GM20000 (cell line): ENCODE measurements around the gene KAT5.
"Not testable (repeated sequence)": the region's sequence is repeated elsewhere in the genome, so short reads cannot be mapped to it uniquely, and the experiment has no call there.

Experiments used
- DNase-seq: peaks from one replicate; pipeline ENCODE4 v3.0.0; 2012; ENCODE audit warnings: low spot score
- TF ChIP-seq, protein P1 (sequence below): IDR thresholded peaks from 2 replicates; pipeline ENCODE4 v1.5.1; 2012; ENCODE audit warnings: mild to moderate bottlenecking, control low read depth; ENCODE audit errors: extremely low read depth, missing control alignments

Gene KAT5

DNA sequence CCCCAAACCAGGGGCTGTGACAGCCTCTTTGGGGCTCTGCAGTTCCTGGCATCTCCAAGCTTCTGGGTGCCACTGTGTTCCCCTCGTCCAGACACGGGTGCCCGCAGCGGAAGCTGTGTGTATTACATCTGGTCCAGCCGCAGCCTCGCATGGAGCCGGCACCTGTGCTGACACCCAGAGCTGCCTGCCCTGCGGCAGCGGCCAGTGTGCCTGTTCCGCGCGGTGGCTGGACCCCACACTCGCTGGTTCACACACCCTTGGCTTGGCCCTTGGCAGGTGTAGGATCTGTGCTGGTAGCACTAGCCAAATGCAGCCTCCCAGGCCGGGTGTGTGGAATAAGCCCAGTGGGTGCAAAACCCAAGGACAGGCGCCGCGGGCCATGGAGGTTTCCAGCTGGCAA is 33.0 kb downstream of the KAT5 start:
- TF ChIP-seq, protein P1, sequence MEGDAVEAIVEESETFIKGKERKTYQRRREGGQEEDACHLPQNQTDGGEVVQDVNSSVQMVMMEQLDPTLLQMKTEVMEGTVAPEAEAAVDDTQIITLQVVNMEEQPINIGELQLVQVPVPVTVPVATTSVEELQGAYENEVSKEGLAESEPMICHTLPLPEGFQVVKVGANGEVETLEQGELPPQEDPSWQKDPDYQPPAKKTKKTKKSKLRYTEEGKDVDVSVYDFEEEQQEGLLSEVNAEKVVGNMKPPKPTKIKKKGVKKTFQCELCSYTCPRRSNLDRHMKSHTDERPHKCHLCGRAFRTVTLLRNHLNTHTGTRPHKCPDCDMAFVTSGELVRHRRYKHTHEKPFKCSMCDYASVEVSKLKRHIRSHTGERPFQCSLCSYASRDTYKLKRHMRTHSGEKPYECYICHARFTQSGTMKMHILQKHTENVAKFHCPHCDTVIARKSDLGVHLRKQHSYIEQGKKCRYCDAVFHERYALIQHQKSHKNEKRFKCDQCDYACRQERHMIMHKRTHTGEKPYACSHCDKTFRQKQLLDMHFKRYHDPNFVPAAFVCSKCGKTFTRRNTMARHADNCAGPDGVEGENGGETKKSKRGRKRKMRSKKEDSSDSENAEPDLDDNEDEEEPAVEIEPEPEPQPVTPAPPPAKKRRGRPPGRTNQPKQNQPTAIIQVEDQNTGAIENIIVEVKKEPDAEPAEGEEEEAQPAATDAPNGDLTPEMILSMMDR = no peak
- no peak for DNase-seq

DNA sequence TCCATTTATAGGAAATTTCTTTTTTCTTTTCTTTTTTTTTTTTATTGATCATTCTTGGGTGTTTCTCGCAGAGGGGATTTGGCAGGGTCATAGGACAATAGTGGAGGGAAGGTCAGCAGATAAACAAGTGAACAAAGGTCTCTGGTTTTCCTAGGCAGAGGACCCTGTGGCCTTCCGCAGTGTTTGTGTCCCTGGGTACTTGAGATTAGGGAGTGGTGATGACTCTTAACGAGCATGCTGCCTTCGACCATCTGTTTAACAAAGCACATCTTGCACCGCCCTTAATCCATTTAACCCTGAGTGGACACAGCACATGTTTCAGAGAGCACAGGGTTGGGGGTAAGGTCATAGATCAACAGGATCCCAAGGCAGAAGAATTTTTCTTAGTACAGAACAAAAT is 50.1 kb downstream of the KAT5 start:
- not testable (repeated sequence) for DNase-seq

DNA sequence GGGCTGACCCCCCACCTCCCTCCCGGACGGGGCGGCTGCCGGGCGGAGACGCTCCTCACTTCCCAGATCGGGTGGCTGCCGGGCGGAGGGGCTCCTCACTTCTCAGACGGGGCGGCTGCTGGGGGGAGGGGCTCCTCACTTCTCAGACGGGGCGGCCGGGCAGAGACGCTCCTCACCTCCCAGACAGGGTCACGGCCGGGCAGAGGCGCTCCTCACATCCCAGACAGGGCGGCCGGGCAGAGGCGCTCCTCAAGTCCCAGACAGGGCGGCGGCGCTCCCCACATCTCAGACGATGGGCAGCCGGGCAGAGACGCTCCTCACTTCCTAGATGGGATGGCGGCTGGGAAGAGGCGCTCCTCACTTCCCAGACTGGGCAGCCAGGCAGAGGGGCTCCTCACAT is 50.8 kb downstream of the KAT5 start:
- not testable (repeated sequence) for DNase-seq

DNA sequence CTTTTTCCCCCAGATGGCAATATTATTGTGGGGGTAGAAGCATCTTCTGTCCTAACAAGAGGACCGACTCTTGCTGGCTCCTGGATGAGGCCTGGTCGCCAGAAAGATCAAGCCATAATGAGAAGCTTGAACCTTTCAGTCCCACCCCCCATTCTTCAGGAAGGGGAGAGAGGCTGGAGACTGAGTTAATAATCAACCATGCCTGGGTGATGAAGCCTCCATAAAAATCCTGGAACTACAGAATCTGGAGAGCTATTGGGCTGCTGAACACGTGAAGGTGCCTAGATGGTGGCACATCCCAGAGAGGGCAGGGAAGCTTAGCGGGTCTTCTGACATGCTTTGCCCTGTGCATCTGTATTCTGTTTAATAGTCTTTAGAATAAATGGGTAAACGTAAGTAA is 52.4 kb downstream of the KAT5 start:
- no peak for DNase-seq
- TF ChIP-seq, protein P1 = no peak

DNA sequence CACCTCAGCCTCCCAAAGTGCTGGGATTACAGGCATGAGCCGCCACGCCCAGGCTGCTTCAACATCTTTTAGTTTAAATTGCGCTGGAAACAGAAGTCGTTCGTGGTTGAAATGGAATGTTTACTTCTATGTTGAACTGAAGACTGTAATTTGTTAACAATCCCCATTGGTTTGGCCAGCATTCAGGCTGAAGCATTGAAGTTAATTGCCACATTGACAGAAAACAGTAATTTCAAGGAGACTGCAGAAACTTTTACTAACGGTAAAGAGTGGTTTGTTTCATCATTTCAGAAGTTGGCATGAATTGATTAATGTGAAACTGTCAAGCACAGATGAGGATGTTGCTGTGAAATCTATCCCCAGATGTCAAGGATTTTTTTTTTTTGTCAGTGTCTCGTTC is 54.5 kb downstream of the KAT5 start:
- TF ChIP-seq, protein P1 = no peak
- DNase-seq = no peak

DNA sequence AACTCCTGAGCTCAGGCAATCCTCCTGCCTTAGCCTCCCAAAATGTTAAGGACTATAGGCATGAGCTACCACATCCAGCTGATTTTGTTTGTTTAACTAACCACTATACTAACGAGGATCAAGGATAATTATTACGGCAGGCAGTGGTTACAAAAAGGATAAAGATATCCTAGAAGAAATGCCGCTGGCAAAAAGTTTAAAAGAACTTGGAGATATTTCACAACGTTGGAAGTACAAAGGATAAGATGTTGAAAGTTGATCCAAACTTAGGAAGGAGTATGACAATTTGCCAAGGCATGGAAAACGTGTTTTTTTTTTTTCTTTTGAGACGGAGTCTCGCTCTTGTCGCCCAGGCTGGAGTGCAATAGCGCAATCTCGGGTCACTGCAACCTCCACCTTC is 55.4 kb downstream of the KAT5 start:
- DNase-seq = no peak
- TF ChIP-seq, protein P1 = no peak

DNA sequence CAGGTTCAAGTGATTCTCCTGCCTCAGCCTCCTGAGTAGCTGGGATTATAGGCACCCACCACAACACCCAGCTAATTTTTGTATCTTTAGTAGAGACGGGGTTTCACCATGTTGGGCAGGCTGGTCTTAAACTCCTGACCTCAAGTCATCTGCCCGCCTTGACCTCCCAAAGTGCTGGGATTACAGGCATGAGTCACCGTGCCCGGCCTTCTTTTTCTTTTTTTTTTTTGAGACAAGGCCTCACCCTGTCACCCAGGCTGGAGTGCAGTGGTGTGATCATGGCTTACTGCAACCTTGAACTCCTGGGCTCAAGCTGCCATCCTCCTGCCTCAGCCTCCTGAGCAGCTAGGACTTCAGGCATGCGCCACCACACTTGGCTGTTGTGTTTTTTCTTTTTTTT is 55.8 kb downstream of the KAT5 start:
- DNase-seq = not testable (repeated sequence)
